Bladder microvascular endothelial cell (primary cell): ENCODE results near the gene LRRC74A. TPM values are rescaled to one million over a fixed set of nuclear protein-coding genes. Genes with fewer than 3 reads are reported as not detected.

Experiments
- total RNA-seq: library from RNA; depleted of rRNA; stranded (reverse); fragments of >200 nt; gene quantifications from 2 replicates; pipeline ENCODE4 v1.2.3, GENCODE V29; 2014

LRRC74A gene
- not detected in 2 replicates for total RNA-seq

GRCh38 chr14:76826122-76826521 is at the start of gene LRRC74A:
LRRC74A (plus strand) TSS chr14:76826408; CDS start chr14:76826698, 290 bp downstream.

DNA sequence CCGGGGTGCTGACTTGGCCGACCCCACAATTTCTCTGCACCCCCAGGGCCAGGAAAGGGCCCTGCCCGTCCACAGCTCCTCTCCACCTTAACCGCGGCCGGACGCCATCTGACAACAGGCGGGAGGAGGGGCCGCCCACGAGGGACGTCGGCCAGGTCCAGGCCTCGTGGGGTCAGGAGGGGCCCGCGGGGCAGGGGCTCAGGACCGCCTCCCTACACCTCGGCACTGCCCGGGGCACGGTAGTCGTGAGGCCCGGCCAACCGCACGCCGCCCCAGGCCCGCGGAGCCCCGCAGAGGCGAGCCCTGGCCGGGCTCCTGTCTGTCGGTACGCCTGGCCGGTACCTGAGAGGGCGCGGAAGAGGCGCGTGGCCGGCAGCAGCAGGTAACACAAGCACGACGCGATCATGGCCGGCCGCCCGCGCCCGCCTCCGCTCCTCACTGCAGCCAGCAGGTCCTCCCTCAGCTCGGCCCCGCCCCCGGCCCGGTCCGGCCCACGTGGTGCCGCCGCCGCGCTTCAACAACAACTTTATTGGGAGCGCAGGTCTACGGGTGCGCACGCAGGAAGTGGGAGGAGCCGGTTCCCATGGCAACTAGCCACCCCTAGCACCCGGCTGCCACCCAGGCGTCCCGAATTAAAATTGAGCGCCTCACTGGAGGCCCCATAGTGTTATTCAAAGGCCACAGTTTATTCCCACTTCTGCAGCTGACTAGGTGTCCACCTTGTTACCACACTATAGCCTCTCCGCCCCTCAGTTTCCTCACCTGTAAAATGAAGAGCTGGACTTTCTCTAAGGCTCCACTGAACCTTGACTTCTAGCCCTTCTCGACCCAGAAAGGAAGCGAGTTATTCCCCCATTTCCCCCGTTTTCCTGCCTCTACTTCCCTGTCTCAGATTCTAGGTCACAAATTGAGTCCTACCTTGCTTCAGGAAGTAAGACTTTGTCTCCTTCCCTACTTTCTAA is 13.5 kb upstream of the LRRC74A start, which contains the start of gene ANGEL1:
Gene ANGEL1, minus strand, starts transcription at position 461 of the 962 bp plus-strand sequence. Its CDS starts 55 bp downstream, at position 406.

Other genes starting within 250 kb of the LRRC74A start
- 54.4 and 113 TPM in 2 replicates for gene VASH1, start 64.9 kb upstream of the LRRC74A start, total RNA-seq
- 7.0 and 8.7 TPM in 2 replicates for gene ANGEL1, start 13.5 kb upstream of the LRRC74A start, total RNA-seq
- 9.9 and 13.5 TPM in 2 replicates for gene IRF2BPL, start 202.3 kb downstream of the LRRC74A start, total RNA-seq